Vagina (tissue), 2 donors: Measurements from ENCODE around the gene ENOX1. TPM values are rescaled to one million over a fixed set of nuclear protein-coding genes. Genes with fewer than 3 reads are reported as not detected.
A peak's percentile ranks its signal among the peaks of the same experiment; 100 is the strongest.

Source experiments
- DNase-seq, 2 donors: peaks; one replicate each; pipeline ENCODE4 v3.0.0-alpha.2; 2017; ENCODE audit errors: extremely low spot score in 2 of 2
- H3K27ac ChIP-seq: fragments of 200-600 bp; sonication (generic); one replicate; pipeline ENCODE4 v1.5.1; 2019
- H3K27me3 ChIP-seq: fragments of 200-600 bp; sonication (generic); one replicate; pipeline ENCODE4 v1.5.1; 2019
- H3K36me3 ChIP-seq, 2 donors: fragments of 200-600 bp; sonication (generic); one replicate each; pipeline ENCODE4 v1.5.1; 2017 to 2019
- H3K4me1 ChIP-seq: fragments of 200-600 bp; sonication (generic); one replicate; pipeline ENCODE4 v1.5.1; 2019
- H3K4me3 ChIP-seq, 2 donors: fragments of 200-600 bp; sonication (generic); 1 replicate in 1 of 2; 2 replicates in 1 of 2; pipeline ENCODE4 v1.5.1; 2016 to 2019
- H3K9me3 ChIP-seq: fragments of 200-600 bp; sonication (generic); one replicate; pipeline ENCODE4 v1.5.1; 2019
- CTCF ChIP-seq, 3 experiments: fragments of 450-650 bp in 2 of 3; fragments of 200-600 bp in 1 of 3; sonication (generic) in 1 of 3; IDR thresholded peaks; one replicate each; pipeline ENCODE4 v1.5.1; 2017 to 2019; ENCODE audit warnings: antibody characterized with exemption in 3 of 3, mild to moderate bottlenecking in 2 of 3, moderate library complexity in 2 of 3
- POLR2A ChIP-seq, 2 donors: fragments of 450-650 bp; IDR thresholded peaks; one replicate each; pipeline ENCODE4 v1.6.1; 2017; ENCODE audit warnings: antibody characterized with exemption in 2 of 2, mild to moderate bottlenecking in 2 of 2, moderate library complexity in 2 of 2
- POLR2AphosphoS5 ChIP-seq, 2 donors: sonication (generic); formaldehyde crosslinking; IDR thresholded peaks; one replicate each; pipeline ENCODE4 v1.9.0; 2017; ENCODE audit warnings: antibody characterized with exemption in 2 of 2, mild to moderate bottlenecking in 2 of 2, low read depth in 1 of 2; ENCODE audit not compliant: insufficient read depth in 1 of 2
- intact Hi-C: fragments of 100-400 bp; cut with DNase I; formaldehyde crosslinking; loops from one replicate; pipeline ENCODE4 v1.15.1; 2023
- total RNA-seq: library from RNA; depleted of rRNA; stranded (reverse); fragments of >200 nt; gene quantifications from one replicate; pipeline ENCODE4 v1.2.3, GENCODE V29; 2016

ENOX1 gene
- total RNA-seq, 1 donor from 2014 or later = 2.7 TPM

GRCh38 chr13:43306372-43306771 lies 480.4 kb downstream of the ENOX1 start:
- intact Hi-C loops = no loop called here
- Histone ChIP-seq H3K4me1 (peaks cover 33% of the 10 kb centered on the region), H3K9me3 (no peaks in the 10 kb centered on the region), H3K4me3 (no peak overlapping the region), H3K36me3 (no peaks in the 10 kb centered on the region), H3K27me3 (no peaks in the 10 kb centered on the region), H3K27ac (peak overlapping the region; percentile 33)
- no peak for TF ChIP-seq POLR2AphosphoS5 (IDR thresholded peaks at IDR 0.05; ENCODE audit: insufficient read depth in 1 of 2, low read depth in 1 of 2)
- no peak for TF ChIP-seq POLR2A (IDR thresholded peaks at IDR 0.05)
- TF ChIP-seq CTCF (IDR thresholded peaks at IDR 0.05) = no peak
- no peak for DNase-seq

- Histone ChIP-seq H3K27ac (no peak overlapping the region), H3K27me3 (no peaks in the 10 kb centered on the region), H3K9me3 (no peaks in the 10 kb centered on the region), H3K4me3 (no peak overlapping the region), H3K36me3 (no peaks in the 10 kb centered on the region), H3K4me1 (peaks cover 33% of the 10 kb centered on the region)
- no peak for DNase-seq
- no peak for TF ChIP-seq POLR2A (IDR thresholded peaks at IDR 0.05)
- no peak for TF ChIP-seq CTCF (IDR thresholded peaks at IDR 0.05)
- no peak for TF ChIP-seq POLR2AphosphoS5 (IDR thresholded peaks at IDR 0.05; ENCODE audit: insufficient read depth in 1 of 2, low read depth in 1 of 2)
- intact Hi-C loops = no loop called here
Measured at GRCh38 chr13:43305416-43305815, 481.4 kb downstream of the ENOX1 start.

GRCh38 chr13:43304945-43305344 lies 481.8 kb downstream of the ENOX1 start:
- Histone ChIP-seq H3K27ac (no peak overlapping the region), H3K4me3 (no peak overlapping the region), H3K9me3 (no peaks in the 10 kb centered on the region), H3K27me3 (no peaks in the 10 kb centered on the region), H3K4me1 (peaks cover 33% of the 10 kb centered on the region), H3K36me3 (no peaks in the 10 kb centered on the region)
- no peak for TF ChIP-seq POLR2A (IDR thresholded peaks at IDR 0.05)
- no peak for TF ChIP-seq CTCF (IDR thresholded peaks at IDR 0.05)
- no peak for TF ChIP-seq POLR2AphosphoS5 (IDR thresholded peaks at IDR 0.05; ENCODE audit: insufficient read depth in 1 of 2, low read depth in 1 of 2)
- intact Hi-C loops = no loop called here
- DNase-seq = no peak

- intact Hi-C loops = no loop called here
Measured at GRCh38 chr13:43304449-43304848, 482.3 kb downstream of the ENOX1 start.

More at GRCh38 chr13:43304449-43304848, 482.3 kb downstream of the ENOX1 start:
- no peaks in the 10 kb centered on the region for H3K27me3 ChIP-seq
- H3K36me3 ChIP-seq = no peaks in the 10 kb centered on the region
- no peaks in the 10 kb centered on the region for H3K9me3 ChIP-seq
- H3K27ac ChIP-seq = no peak overlapping the region
- H3K4me3 ChIP-seq = no peak overlapping the region
- DNase-seq = no peak
- H3K4me1 ChIP-seq = peaks cover 33% of the 10 kb centered on the region
- TF ChIP-seq POLR2AphosphoS5 (IDR thresholded peaks at IDR 0.05; ENCODE audit: insufficient read depth in 1 of 2, low read depth in 1 of 2) = no peak
- TF ChIP-seq POLR2A (IDR thresholded peaks at IDR 0.05) = no peak
- TF ChIP-seq CTCF (IDR thresholded peaks at IDR 0.05) = no peak
